A673 (cell line): ENCODE results near the gene LRRC32. TPM values are rescaled to one million over a fixed set of nuclear protein-coding genes. Genes with fewer than 3 reads are reported as not detected.

Source experiments
- BruUV-seq: library from RNA; stranded (reverse); fragments of 400-500 nt; replicated peaks from 2 replicates; lab custom pipeline; 2021; lab: Mats Ljungman, UMichigan
- CTCF ChIA-PET: fragments of 300-600 bp; sonication (Branson Sonifier 250); formaldehyde crosslinking; loops from one replicate; lab custom pipeline; 2022; ENCODE audit warnings: antibody characterized with exemption; lab: Charles Lee
- POLR2A ChIA-PET: fragments of 300-600 bp; sonication (Branson Sonifier 250); formaldehyde crosslinking; loops from one replicate; lab custom pipeline; 2022; ENCODE audit warnings: antibody characterized with exemption; ENCODE audit not compliant: low non-redundant PET; lab: Charles Lee
- DNase-seq: peaks from one replicate; pipeline ENCODE4 v3.0.0-alpha.2; 2015; ENCODE audit warnings: low spot score
- H3K27ac ChIP-seq: fragments of 200-600 bp; sonication (generic); 2 replicates; pipeline ENCODE4 v1.5.1; 2016; ENCODE audit warnings: mixed run types, low read depth, mild to moderate bottlenecking, mixed read lengths, antibody characterized with exemption, low read length; ENCODE audit not compliant: poor library complexity, severe bottlenecking
- H3K27me3 ChIP-seq: fragments of 200-600 bp; sonication (generic); replicated peaks from 2 replicates; pipeline ENCODE4 v1.6.1; 2017; ENCODE audit warnings: mixed run types, low read depth, mild to moderate bottlenecking, mixed read lengths, antibody characterized with exemption, low read length; ENCODE audit not compliant: insufficient read depth, poor library complexity
- H3K36me3 ChIP-seq: fragments of 200-600 bp; sonication (generic); 2 replicates; pipeline ENCODE4 v1.6.1; 2016; ENCODE audit warnings: mixed run types, mild to moderate bottlenecking, mixed read lengths, antibody characterized with exemption, low read length; ENCODE audit not compliant: insufficient read depth, poor library complexity, severe bottlenecking
- H3K4me1 ChIP-seq: fragments of 200-600 bp; sonication (generic); 2 replicates; pipeline ENCODE4 v1.6.1; 2017; ENCODE audit warnings: mixed run types, mild to moderate bottlenecking, mixed read lengths, antibody characterized with exemption, low read length; ENCODE audit not compliant: insufficient read depth, poor library complexity, severe bottlenecking
- H3K4me3 ChIP-seq: fragments of 200-600 bp; sonication (generic); 2 replicates; pipeline ENCODE4 v1.5.1; 2016; ENCODE audit warnings: low read depth, mixed run types, mild to moderate bottlenecking, mixed read lengths, low read length; ENCODE audit not compliant: poor library complexity, severe bottlenecking
- H3K9me3 ChIP-seq: fragments of 200-600 bp; sonication (generic); 2 replicates; pipeline ENCODE4 v1.6.1; 2016; ENCODE audit warnings: mixed run types, low read depth, mild to moderate bottlenecking, mixed read lengths, antibody characterized with exemption, low read length; ENCODE audit not compliant: poor library complexity, severe bottlenecking
- EZH2 ChIP-seq: fragments of 200-600 bp; sonication (generic); IDR thresholded peaks from 2 replicates; pipeline ENCODE4 v1.6.1; 2017; ENCODE audit warnings: borderline replicate concordance, low read depth, mild to moderate bottlenecking, mixed read lengths, antibody characterized with exemption, low read length; ENCODE audit not compliant: poor library complexity, severe bottlenecking
- intact Hi-C: fragments of 100-400 bp; cut with micrococcal nuclease; formaldehyde crosslinking; loops from one replicate; pipeline ENCODE4 v1.10.0; 2022; ENCODE audit not compliant: unreplicated experiment
- total RNA-seq: library from RNA; stranded (reverse); gene quantifications from 2 replicates; pipeline ENCODE4 v1.2.3, GENCODE V29; 2021
- TF ChIP-seq, protein P1 (sequence below): fragments of 300-800, 200-600 bp; sonication (generic); conservative IDR thresholded peaks from 2 replicates; pipeline ENCODE4 v1.5.1; 2017; ENCODE audit warnings: low read depth, mild to moderate bottlenecking, antibody characterized with exemption, low read length, moderate library complexity, mixed read lengths

Gene LRRC32
- total RNA-seq, 1 experiment from 2014 or later = not detected

DNA sequence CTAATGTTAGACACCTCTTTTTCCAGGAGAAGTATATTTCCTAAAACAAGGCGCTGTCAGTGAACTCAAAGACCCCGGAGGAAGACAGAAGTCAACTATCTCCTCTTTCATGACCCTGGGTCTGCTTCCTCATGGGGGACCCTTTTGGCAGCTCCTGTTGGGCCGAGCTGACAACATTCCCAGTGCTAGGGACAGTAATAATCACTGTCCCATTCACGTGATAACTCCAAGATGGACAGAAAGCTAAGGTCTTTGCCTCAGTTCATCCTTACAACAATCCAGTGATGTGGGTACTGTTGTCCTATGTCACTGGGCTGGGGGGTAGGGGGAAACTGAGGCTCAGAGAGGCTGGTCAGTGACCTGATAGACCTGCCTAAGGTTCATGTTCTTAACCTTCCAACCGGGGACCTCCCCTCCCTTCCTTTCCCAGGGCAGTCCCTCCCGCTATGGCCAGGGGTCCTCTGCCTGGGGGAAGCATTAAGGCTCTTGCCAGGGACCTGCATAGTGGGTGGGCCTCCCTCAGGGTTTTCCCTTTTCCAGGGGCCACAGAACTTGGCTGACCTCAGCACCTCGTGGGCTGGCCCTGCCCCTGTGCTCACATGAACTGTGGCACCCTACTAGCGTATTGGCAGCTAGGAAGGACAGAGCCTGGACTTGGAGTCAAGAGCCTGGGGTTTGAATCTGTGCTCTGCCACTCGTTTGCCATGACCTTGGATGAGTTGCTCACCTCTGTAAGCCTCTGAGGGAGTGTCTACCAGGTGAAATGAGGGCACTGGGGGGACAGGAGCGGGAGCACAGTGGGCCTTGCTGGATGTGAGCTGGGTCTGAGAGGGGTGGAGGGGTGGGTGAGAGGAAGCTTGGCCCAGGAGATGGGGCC is 53.6 kb downstream of the LRRC32 start:
- CTCF ChIA-PET = interaction anchor here (1.0 kb wide), 1 partner anchor 64 kb away, joined by 3 read pairs; no protein-coding TSS in a partner anchor
- H3K9me3 ChIP-seq = no peaks in the 10 kb centered on the region
- BruUV-seq = no TSS peak
- no peak overlapping the region for H3K4me3 ChIP-seq
- POLR2A ChIA-PET = no interaction called here
- intact Hi-C loops = no loop called here
- no peaks in the 10 kb centered on the region for H3K36me3 ChIP-seq
- no peak overlapping the region for H3K27ac ChIP-seq
- no peak for TF ChIP-seq EZH2
- TF ChIP-seq, protein P1, sequence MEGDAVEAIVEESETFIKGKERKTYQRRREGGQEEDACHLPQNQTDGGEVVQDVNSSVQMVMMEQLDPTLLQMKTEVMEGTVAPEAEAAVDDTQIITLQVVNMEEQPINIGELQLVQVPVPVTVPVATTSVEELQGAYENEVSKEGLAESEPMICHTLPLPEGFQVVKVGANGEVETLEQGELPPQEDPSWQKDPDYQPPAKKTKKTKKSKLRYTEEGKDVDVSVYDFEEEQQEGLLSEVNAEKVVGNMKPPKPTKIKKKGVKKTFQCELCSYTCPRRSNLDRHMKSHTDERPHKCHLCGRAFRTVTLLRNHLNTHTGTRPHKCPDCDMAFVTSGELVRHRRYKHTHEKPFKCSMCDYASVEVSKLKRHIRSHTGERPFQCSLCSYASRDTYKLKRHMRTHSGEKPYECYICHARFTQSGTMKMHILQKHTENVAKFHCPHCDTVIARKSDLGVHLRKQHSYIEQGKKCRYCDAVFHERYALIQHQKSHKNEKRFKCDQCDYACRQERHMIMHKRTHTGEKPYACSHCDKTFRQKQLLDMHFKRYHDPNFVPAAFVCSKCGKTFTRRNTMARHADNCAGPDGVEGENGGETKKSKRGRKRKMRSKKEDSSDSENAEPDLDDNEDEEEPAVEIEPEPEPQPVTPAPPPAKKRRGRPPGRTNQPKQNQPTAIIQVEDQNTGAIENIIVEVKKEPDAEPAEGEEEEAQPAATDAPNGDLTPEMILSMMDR = no peak
- H3K27me3 ChIP-seq = no peaks in the 10 kb centered on the region
- peaks cover 12% of the 10 kb centered on the region for H3K4me1 ChIP-seq
- DNase-seq = no peak

DNA sequence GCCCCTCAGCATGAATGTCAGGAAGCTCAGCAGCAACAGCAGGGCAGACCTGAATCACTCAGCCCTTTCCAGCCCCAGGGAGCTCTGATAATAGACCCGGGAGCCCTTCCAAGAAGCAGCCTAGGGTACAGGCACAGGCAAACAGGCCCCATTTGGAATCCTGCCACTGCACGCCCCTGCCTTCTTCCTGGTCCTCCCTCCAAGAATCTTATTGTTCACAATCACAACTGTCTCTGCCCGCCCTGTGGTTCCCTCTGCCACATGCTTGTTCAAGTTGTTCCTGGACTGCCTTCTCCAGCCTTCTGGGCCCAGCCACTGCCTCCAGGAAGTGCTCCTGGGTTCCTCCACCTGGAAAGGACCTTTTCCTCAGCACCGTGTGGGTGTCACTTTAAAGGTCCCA is 54.6 kb downstream of the LRRC32 start:
- POLR2A ChIA-PET = no interaction called here
- H3K27ac ChIP-seq = peak overlapping the region; percentile 4

DNA sequence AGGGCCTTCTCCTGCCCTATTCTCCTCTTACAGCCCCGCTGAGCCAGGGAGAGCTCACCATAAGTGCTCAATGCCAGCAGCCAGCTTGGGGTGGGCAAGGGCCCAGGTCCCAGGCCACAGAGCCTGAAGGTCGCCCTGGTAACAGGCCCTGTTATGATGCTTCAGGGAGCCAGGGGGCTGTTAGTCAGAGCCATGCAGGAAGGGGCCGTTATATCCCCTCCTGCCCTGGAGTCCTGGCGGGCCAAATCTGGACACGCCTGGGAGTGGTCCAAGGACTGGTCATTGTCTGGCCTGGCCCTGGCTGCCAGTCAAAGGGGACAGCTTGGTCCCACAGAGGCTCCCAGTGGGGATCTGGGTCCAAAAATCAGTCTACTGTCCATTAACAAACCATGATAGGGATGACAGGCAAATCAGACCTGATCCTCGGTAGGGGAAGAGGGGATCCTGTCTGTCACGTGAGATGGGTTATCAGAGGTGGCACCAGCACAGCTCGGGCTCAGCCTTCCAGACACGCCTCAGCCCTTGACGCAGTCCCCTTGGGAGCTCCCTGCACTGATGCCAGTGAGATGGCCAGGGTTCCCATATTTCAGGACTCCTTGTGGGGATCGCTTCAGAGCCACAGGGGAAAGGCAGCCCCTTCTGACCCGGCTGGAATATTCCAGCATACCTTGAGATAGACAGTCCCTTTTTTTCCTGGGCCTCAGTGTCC is 55.9 kb downstream of the LRRC32 start:
- no peaks in the 10 kb centered on the region for H3K27me3 ChIP-seq
- no peak for DNase-seq
- no peak for TF ChIP-seq EZH2
- TF ChIP-seq, protein P1 = no peak
- intact Hi-C loops = no loop called here
- no peaks in the 10 kb centered on the region for H3K36me3 ChIP-seq
- CTCF ChIA-PET = no interaction called here
- no peak overlapping the region for H3K27ac ChIP-seq
- no peaks in the 10 kb centered on the region for H3K9me3 ChIP-seq
- H3K4me3 ChIP-seq = no peak overlapping the region
- POLR2A ChIA-PET = no interaction called here
- H3K4me1 ChIP-seq = peaks cover 12% of the 10 kb centered on the region
- no TSS peak for BruUV-seq

More for the DNA sequence above, 54.6 kb downstream of the LRRC32 start:
- DNase-seq = peak; percentile 85
- BruUV-seq = no TSS peak
- Histone ChIP-seq H3K9me3 (no peaks in the 10 kb centered on the region), H3K36me3 (no peaks in the 10 kb centered on the region), H3K27me3 (no peaks in the 10 kb centered on the region), H3K4me3 (no peak overlapping the region), H3K4me1 (peaks cover 12% of the 10 kb centered on the region)
- TF ChIP-seq EZH2 = no peak
- TF ChIP-seq, protein P1 = no peak
- CTCF ChIA-PET = interaction anchor here (0.5 to 1.0 kb wide), 2 partner anchors 65 to 723 kb away, joined by 3 to 5 read pairs; no protein-coding TSS in a partner anchor
- intact Hi-C loops = no loop called here
